ENCODE measurements around the gene C1orf115. TPM values are rescaled to one million over a fixed set of nuclear protein-coding genes. Genes with fewer than 3 reads are reported as not detected.

The C1orf115 gene
- total and polyA plus RNA-seq, 9 of the 15 experiments (the other 6 are each of a cell fraction or from before 2014, with no cell fraction given), result not detected

- Histone ChIP-seq H3K27me3 (ENCODE audit: control insufficient read depth in 2 of 2, insufficient read depth in 2 of 2, low read length in 2 of 2) (peaks cover 3 to 4% of the 10 kb centered on the region in 2 experiments; a peak in 1 of 5 replicates), H3K9ac (ENCODE audit: insufficient read depth in 1 of 2, low read depth in 2 of 2, low read length in 2 of 2) (no peak overlapping the region), H3K9me3 (replicated peaks; ENCODE audit: control insufficient read depth, insufficient read depth, low read depth, low read length) (no peaks in the 10 kb centered on the region), H2AFZ (ENCODE audit: low read depth, low read length) (peak overlapping the region; percentile 71), H3K4me2 (ENCODE audit: insufficient read depth, low read length) (peak overlapping the region; percentile 14; the same call in 1 of the 2 replicates), H3K4me3 (no peak overlapping the region), H3K4me1 (replicated peaks in 1 of 2; ENCODE audit: control insufficient read depth in 2 of 2, insufficient read depth in 2 of 2, low read length in 2 of 2) (no peaks in the 10 kb centered on the region), H3K27ac (ENCODE audit: extremely low read depth, low read depth, low read length) (no peak overlapping the region), H4K20me1 (replicated peaks; ENCODE audit: control insufficient read depth, insufficient read depth, low read length) (no peaks in the 10 kb centered on the region), H3K36me3 (ENCODE audit: control insufficient read depth, insufficient read depth, low read length) (no peaks in the 10 kb centered on the region), H3K9me1 (ENCODE audit: control insufficient read depth, insufficient read depth, low read length) (no peaks in the 10 kb centered on the region), H3K79me2 (ENCODE audit: control insufficient read depth, insufficient read depth, low read length) (no peaks in the 10 kb centered on the region)
- ChIA-PET CTCF (ENCODE audit: low intra/inter-chr PET ratio) (no interaction called here), POLR2A (interaction anchor here (0.6 to 1.3 kb wide), 3 partner anchors 14 to 452 kb away, joined by 3 to 4 read pairs (median 4); no protein-coding TSS in a partner anchor)
- ATAC-seq (peak; percentile 39), DNase-seq (ENCODE audit: extremely low read depth in 1 of 4, low spot score in 3 of 4) (no peak), FAIRE-seq (no peak)
- in situ Hi-C loops (cut with MboI), result no loop called here
- no TSS peak for BruUV-seq (replicated peaks)
- TF ChIP-seq ATF6 (CRISPR knock-in tag; IDR thresholded peaks at IDR 0.05) (no peak), KDM4B (IDR thresholded peaks at IDR 0.05; ENCODE audit: borderline replicate concordance in 2 of 2, low read depth in 1 of 2) (0 out of 4 replicates have a peak, but pooled peaks of 1 of the 2 experiments have one; percentile 36), PHF20 (IDR thresholded peaks at IDR 0.05; ENCODE audit: partially characterized antibody) (peak; percentile 28)
- WGBS (ENCODE audit: insufficient coverage, low coverage, missing lambda C conversion rate), result 20% methylated on average over 7 of the region's 7 CpGs
- intact Hi-C loops (cut with micrococcal nuclease), result loop anchor here (1.0 to 5.0 kb wide), 3 partner anchors 51 to 452 kb away; no protein-coding TSS in a partner anchor
These were observed 42.5 kb downstream of the C1orf115 start for GRCh38 chr1:220732621-220733020.
